Activated CD8-positive, alpha-beta T cell treated with anti-CD3 and anti-CD28 coated beads for 36 hours (primary cell): ENCODE results near the gene BMP7. TPM values are rescaled to one million over a fixed set of nuclear protein-coding genes. Genes with fewer than 3 reads are reported as not detected.
A peak's percentile ranks its signal among the peaks of the same experiment; 100 is the strongest.

Source experiments
- ATAC-seq: fragments of 200-7000 bp; cut with Tn5 transposase; one replicate; pipeline ENCODE4 v1.10.0; 2021; ENCODE audit warnings: mild to moderate bottlenecking, moderate library complexity
- CTCF ChIA-PET: fragments of 350-600 bp; sonication (Branson Sonifier 250); formaldehyde crosslinking; loops from one replicate; lab custom pipeline; 2021; ENCODE audit warnings: antibody characterized with exemption; lab: Charles Lee
- POLR2A ChIA-PET: fragments of 350-600 bp; sonication (Branson Sonifier 250); formaldehyde crosslinking; loops from one replicate; lab custom pipeline; 2021; ENCODE audit warnings: antibody characterized with exemption; lab: Charles Lee
- DNase-seq: peaks from one replicate; pipeline ENCODE4 v3.0.0-alpha.2; 2020
- H3K27ac Mint-ChIP-seq: one replicate; pipeline ENCODE4 v1.8.0; 2021; ENCODE audit warnings: mild to moderate bottlenecking, mixed read lengths
- H3K27me3 Mint-ChIP-seq: one replicate; pipeline ENCODE4 v1.8.0; 2021; ENCODE audit warnings: mixed read lengths
- H3K36me3 Mint-ChIP-seq: one replicate; pipeline ENCODE4 v1.8.0; 2021; ENCODE audit warnings: low read depth, mixed read lengths
- H3K4me1 Mint-ChIP-seq: one replicate; pipeline ENCODE4 v1.8.0; 2021; ENCODE audit warnings: low read depth, mixed read lengths
- H3K4me3 Mint-ChIP-seq: one replicate; pipeline ENCODE4 v1.8.0; 2021; ENCODE audit warnings: mild to moderate bottlenecking, moderate library complexity, mixed read lengths
- H3K9me3 Mint-ChIP-seq: one replicate; pipeline ENCODE4 v1.8.0; 2021; ENCODE audit warnings: mixed read lengths
- intact Hi-C: fragments of 100-400 bp; cut with micrococcal nuclease; formaldehyde crosslinking; loops from one replicate; pipeline ENCODE4 v1.10.0; 2022
- total RNA-seq, 2 experiments: library from RNA; stranded (reverse); gene quantifications; one replicate each; pipeline ENCODE4 v1.2.3, GENCODE V29; 2021
- TF ChIP-seq, protein P1 (sequence below): fragments of 200-600 bp; IDR thresholded peaks from one replicate; pipeline ENCODE4 v1.8.0; 2022; ENCODE audit warnings: antibody characterized with exemption, mild to moderate bottlenecking

The BMP7 gene
- total RNA-seq, 2 experiments from 2014 or later = not detected

DNA sequence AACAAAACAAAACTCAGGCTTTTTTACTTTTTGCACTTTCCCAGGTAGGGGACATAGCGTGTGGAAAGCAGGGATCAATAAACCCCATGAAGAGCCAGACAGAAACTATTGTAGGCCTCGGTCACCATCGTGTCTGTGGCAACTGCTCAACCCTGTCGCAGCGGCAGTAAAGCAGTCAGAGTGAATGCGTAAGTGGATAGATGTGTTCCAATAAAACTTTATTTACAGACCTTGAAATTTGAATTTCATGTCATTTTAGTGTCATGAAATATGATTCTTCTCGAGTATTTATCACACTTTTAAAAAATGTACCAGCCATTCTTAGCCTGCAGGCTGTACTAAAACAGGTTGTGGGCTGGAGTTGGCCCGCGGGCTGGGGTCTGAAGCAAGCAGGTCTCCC, 14.5 kb downstream of the BMP7 start:
- intact Hi-C loops = no loop called here
- no peaks in the 10 kb centered on the region for H3K9me3 Mint-ChIP-seq

DNA sequence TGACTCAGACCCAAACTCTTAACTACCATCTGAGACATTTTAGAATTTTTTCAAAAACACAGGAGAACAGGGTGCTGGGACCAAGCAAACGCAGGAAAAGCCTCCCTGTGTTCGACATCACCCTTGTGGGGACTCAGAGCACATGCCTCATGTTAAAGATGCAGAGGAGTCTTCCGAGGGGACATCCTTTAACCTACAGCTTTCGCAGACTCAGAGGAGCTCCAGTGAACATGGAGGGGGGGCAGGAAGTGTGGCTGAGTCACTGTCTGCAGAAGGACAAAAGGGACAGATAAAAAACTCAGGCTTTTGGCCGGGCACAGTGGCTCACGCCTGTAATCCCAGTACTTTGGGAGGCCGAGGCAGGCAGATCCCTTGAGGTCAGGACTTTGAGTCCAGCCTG, 15.1 kb downstream of the BMP7 start:
- TF ChIP-seq, protein P1, sequence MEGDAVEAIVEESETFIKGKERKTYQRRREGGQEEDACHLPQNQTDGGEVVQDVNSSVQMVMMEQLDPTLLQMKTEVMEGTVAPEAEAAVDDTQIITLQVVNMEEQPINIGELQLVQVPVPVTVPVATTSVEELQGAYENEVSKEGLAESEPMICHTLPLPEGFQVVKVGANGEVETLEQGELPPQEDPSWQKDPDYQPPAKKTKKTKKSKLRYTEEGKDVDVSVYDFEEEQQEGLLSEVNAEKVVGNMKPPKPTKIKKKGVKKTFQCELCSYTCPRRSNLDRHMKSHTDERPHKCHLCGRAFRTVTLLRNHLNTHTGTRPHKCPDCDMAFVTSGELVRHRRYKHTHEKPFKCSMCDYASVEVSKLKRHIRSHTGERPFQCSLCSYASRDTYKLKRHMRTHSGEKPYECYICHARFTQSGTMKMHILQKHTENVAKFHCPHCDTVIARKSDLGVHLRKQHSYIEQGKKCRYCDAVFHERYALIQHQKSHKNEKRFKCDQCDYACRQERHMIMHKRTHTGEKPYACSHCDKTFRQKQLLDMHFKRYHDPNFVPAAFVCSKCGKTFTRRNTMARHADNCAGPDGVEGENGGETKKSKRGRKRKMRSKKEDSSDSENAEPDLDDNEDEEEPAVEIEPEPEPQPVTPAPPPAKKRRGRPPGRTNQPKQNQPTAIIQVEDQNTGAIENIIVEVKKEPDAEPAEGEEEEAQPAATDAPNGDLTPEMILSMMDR = no peak
- ChIA-PET CTCF (no interaction called here), POLR2A (no interaction called here)
- no peak overlapping the region for H3K27ac Mint-ChIP-seq
- H3K4me3 Mint-ChIP-seq = no peak overlapping the region
- intact Hi-C loops = no loop called here
- peaks cover 8% of the 10 kb centered on the region for H3K4me1 Mint-ChIP-seq
- H3K9me3 Mint-ChIP-seq = no peaks in the 10 kb centered on the region
- peaks cover 28% of the 10 kb centered on the region for H3K27me3 Mint-ChIP-seq
- H3K36me3 Mint-ChIP-seq = no peaks in the 10 kb centered on the region
- peak; percentile 31 for DNase-seq
- ATAC-seq = peak; percentile 74

More for the DNA sequence above, 14.5 kb downstream of the BMP7 start:
- POLR2A ChIA-PET = no interaction called here
- Mint-ChIP-seq H3K4me1 (peaks cover 8% of the 10 kb centered on the region), H3K36me3 (no peaks in the 10 kb centered on the region), H3K27me3 (peaks cover 30% of the 10 kb centered on the region), H3K27ac (no peak overlapping the region), H3K4me3 (no peak overlapping the region)
- ATAC-seq (no peak), DNase-seq (no peak)
- CTCF ChIA-PET = no interaction called here
- TF ChIP-seq, protein P1 = no peak

DNA sequence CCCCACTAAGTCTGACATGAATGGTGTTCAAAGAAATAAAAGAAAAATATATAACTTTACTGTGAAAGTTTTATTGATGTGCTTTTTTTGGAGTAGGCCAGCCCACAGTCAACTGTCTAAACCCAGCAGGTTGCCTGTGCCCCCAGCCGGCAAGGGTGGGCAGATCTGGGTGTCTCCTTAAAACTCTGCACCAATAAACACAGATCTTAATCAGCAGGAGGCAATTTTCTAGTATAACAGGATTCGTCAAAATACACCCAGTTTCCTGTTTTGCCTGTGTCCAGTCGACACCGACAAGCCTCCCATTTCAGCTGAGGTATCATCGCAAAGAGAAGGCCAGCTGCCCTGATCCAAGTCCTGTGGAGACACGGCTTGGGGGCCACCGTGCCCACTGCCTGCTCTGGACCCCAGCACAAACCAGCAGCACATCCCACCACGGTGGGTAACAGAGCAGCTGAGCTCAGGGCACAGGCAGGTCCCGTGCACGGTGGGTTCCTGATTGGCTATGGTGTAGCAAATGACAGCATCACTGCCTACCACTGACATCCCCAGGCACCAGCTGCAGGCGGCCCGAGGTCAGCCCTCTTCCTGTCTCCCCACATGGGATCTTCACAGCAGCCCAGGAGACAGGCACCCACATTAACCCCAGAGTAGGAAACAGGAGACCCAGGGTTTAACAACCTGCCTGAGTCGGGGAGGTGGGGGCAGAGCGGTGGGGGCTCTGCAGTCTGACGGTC, 15.7 kb downstream of the BMP7 start:
- POLR2A ChIA-PET = no interaction called here
- H3K27ac Mint-ChIP-seq = no peak overlapping the region
- H3K4me3 Mint-ChIP-seq = no peak overlapping the region
- TF ChIP-seq, protein P1 = no peak
- H3K9me3 Mint-ChIP-seq = no peaks in the 10 kb centered on the region
- peak; percentile 44 for DNase-seq
- CTCF ChIA-PET = no interaction called here
- peaks cover 27% of the 10 kb centered on the region for H3K27me3 Mint-ChIP-seq
- H3K4me1 Mint-ChIP-seq = peaks cover 8% of the 10 kb centered on the region
- intact Hi-C loops = no loop called here
- peak; percentile 80 for ATAC-seq
- H3K36me3 Mint-ChIP-seq = no peaks in the 10 kb centered on the region

DNA sequence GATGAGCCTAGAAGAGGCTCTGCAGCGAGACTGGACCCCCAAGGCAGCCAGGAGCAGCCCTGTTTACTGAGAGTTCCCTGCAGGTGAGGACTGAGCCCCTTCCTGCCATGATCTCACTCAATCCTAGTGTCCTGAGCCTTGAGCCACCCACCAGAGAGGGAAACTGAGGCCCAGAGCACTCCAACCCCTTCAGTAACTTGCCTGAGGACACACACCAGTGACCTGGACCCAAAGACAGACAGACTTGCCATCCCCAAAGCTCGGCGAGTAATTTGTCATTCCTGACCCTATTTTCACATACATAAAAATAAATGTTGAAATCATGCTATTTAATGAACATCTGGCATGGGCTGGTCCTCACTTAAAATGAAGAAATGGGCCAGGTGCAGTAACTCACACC, 16.7 kb downstream of the BMP7 start:
- H3K4me1 Mint-ChIP-seq = peaks cover 8% of the 10 kb centered on the region
- DNase-seq (no peak), ATAC-seq (no peak)
- TF ChIP-seq, protein P1 = no peak
- peaks cover 23% of the 10 kb centered on the region for H3K27me3 Mint-ChIP-seq
- no peak overlapping the region for H3K27ac Mint-ChIP-seq
- intact Hi-C loops = no loop called here
- H3K4me3 Mint-ChIP-seq = no peak overlapping the region
- no peaks in the 10 kb centered on the region for H3K9me3 Mint-ChIP-seq
- H3K36me3 Mint-ChIP-seq = no peaks in the 10 kb centered on the region
- ChIA-PET CTCF (interaction anchor here (0.9 kb wide), 1 partner anchor 34 kb away, joined by 3 read pairs; no protein-coding TSS in a partner anchor), POLR2A (no interaction called here)

DNA sequence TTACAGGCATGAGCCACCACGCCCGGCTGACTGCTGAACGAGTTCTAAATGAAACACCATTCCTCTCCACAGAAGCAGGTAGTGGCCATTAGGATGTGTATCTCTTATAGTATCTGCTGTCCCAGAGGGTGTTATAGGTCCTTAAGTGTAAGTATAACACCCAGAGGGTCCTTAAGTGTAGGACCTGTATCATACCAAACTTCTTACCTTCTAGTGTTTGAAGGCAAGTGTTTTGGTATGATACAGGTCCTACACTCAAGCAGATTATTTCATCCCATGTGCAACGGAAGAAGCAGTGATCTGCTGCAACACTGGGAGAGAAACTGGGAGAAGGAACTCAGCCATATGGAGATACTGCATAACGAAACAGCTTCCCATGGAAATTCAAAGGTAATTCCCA, 17.4 kb downstream of the BMP7 start:
- H3K4me3 Mint-ChIP-seq = no peak overlapping the region
- TF ChIP-seq, protein P1 = no peak
- H3K36me3 Mint-ChIP-seq = no peaks in the 10 kb centered on the region
- ATAC-seq = no peak
- H3K27me3 Mint-ChIP-seq = peaks cover 22% of the 10 kb centered on the region
- intact Hi-C loops = no loop called here
- H3K9me3 Mint-ChIP-seq = no peaks in the 10 kb centered on the region
- ChIA-PET POLR2A (no interaction called here), CTCF (interaction anchor here (0.9 kb wide), 1 partner anchor 34 kb away, joined by 3 read pairs; no protein-coding TSS in a partner anchor)
- H3K4me1 Mint-ChIP-seq = peaks cover 8% of the 10 kb centered on the region
- H3K27ac Mint-ChIP-seq = no peak overlapping the region
- no peak for DNase-seq
